ENCODE measurements around the gene CLEC2L.

The CLEC2L gene

DNA sequence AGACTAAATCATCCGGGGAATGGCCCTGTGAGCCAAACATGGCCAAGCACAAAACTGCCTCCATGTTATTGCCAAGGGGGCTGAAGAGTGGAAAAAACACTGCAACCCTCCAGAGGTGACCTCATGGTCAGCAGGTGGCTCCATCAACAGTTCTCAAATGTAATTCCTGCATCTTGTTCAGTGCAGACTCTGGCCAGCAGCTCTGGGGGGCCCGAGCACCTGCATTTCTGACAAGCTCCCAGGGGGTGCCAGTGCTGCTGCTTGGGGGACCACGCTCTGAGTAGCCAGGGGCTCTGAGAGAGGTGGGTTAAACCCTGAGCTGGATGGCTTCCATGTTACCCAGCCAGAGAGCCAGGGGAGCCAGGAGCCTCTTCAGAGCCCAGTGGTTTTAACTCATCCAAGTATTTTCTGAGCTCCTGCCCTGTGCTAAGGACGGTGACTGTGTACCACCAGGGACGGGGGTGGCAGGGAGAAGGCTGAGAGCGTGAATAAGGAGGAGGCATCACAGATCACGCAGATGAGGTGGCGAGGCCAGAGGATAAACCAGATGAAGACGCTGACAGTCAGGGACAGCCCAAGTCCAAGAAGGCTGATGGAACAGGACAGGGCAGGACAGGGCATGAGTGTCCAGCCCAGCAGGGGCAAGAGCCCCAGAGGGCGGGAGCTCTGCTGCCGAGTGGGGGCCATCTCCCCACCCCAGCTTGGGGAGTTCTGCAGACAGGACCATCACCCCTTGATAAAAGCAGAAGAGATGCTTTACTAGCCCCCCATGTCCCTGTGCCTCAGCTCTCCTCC lies 52.9 kb downstream of the CLEC2L start:
- DNase-seq: no peak

DNA sequence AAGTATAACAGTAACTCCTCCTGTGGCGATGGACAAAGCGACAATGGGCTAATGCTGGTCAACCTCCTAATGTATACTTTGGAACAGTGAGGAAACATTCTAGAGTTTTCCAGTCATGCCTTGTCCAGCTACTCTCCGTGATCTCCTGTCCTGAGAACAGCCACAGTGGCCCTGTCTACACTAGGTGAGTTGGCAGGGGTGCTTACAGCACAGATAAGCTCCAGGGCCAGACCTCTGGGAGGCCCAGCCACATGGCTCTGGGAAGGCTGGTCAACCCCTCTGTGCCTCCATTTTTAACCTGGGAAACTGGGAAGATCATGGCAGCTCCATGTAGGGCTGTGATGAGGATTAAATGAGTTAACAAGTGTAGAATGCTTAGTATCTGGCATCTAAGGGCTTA lies 57.0 kb downstream of the CLEC2L start:
- no peak for DNase-seq

DNA sequence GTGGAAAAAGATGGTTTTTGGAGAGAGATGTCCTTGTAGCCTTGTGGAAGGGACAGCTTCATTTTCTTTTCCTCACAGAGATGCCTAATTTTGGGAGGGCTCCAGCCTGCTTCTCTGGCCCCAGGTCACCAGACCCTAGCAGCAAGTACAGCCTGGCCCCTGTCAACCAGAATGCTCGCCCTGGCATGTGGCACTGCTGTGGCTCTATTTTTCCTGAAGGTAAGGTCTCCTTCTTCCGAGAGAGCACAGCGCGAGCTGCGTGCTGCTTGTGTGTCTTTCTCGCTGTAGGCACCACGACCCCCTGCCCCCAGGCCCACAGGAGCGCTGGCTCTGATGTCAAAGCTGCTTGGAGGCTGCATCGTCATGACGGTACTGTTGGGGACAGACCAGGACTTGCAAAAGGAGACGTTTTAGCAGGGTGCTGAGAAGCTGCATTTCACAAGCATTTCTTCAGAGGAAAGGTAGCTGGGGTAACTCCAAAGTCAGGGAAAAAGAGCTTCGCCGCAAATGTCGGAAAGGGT lies 58.7 kb downstream of the CLEC2L start:
- no peak for DNase-seq

- DNase-seq: no peak
Measured at GRCh38 chr7:139582671-139583155, 59.2 kb downstream of the CLEC2L start.

DNA sequence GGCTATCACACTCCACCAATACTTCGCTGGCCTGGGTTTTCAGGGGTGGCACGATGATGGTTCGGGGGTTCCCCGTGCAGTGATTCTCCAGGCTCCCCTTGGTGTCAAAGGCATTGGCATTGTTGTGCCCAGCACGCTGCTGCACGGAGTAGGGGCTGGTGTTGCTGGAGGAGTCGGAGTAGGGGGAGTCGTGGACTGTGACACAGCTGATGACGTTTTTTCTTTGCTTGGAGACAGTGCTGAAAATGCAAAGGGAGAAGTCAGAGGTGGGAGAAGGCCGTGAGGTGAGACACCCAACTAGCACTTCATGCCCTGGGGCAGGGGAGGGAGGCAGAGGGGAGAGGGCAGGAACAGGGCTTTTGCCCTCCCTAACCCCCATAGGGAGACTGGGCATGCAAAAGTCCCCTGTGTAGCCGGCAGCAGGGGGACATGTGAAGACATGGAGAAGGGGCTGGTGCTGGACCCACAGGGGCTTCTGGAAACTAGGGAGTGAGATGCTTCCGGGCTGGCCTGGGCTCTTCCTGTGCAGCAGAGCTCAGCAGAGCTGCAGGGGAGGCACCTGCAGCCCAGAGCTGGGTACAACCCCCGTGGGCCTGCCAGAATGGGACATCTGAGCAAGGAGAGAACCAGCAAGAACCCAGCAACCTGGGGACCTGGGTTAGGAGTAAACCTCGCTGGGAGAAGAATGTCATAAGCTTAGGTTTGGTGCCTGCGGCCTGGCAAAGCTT lies 60.5 kb downstream of the CLEC2L start:
- no peak for DNase-seq

- no peak for DNase-seq
Measured at GRCh38 chr7:139585042-139585441, 61.6 kb downstream of the CLEC2L start.

DNA sequence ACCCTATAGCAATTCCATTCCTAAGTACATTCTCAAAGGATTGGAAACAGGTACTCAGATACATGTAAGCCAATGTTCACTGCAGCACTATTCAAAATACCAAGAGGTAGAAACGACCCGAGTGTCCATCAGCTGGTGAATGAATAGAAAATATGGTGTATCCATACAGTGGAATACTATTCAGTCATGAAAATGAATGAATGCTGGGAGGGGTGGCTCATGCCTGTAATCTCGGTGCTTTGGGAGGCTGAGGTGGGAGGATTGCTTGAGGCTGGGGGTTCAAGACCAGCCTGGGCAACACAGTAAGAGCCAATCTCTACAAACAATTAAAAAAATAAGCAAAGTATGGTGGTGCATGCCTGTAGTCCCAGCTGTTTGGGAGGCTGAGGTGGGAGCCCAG lies 62.8 kb downstream of the CLEC2L start:
- DNase-seq: no peak

DNA sequence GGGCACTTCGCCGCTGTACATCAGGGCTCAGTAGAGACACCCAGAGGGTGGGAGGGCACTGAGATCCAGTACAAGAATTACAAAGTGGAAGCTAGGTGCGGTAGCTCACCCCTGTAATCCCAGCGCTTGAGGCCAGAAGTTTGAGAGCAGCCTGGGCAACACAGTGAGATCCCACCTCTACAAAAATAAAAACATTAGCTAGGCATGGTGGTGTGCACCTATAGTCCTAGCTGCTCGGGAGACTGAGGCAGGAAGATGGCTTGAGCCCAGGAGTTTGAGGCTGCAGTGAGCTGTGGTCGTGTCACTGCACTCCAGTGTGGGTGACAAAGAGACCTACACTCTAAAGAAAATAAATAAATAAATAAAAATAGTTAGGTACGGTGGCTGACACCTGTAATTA lies 64.0 kb downstream of the CLEC2L start:
- no peak for DNase-seq

GRCh38 chr7:139588632-139589031 lies 65.1 kb downstream of the CLEC2L start:
- DNase-seq: no peak

- DNase-seq: no peak
Measured at GRCh38 chr7:139589474-139589873, 66.0 kb downstream of the CLEC2L start.

- peak; percentile 12 for DNase-seq
Measured at GRCh38 chr7:139591550-139592195, 68.2 kb downstream of the CLEC2L start.

- DNase-seq: no peak
Measured at GRCh38 chr7:139592801-139593461, 69.4 kb downstream of the CLEC2L start.

DNA sequence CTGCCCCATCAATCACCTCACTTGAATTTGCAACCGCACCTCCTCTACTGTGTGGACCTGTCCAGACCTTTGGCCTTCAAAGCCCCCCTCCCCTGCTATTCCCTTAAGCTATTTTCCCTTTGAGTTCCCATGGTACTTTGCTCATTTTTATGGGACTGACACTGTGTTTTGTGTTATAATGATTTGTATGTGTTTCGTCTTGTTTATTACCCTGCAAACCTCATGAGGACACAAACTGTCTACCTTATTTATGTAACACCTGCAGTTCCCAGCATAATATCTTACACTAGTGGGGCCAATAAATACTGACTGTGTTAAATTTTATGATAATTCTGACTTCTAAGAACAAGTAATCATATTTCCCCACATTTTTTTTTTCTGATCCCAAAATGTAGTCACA lies 70.6 kb downstream of the CLEC2L start:
- no peak for DNase-seq

Measured in NCI-H2107 (cell line).